HG02852 (cell line): Measurements from ENCODE around the gene NLRC3.
A peak's percentile ranks its signal among the peaks of the same experiment; 100 is the strongest.
"Not testable (repeated sequence)": the region's sequence is repeated elsewhere in the genome, so short reads cannot be mapped to it uniquely, and the experiment has no call there.

Source experiments
- ATAC-seq: cut with Tn5 transposase; IDR thresholded peaks from one replicate; pipeline ENCODE4 v1.9.1; 2021; ENCODE audit warnings: mild to moderate bottlenecking, moderate library complexity; ENCODE audit not compliant: unreplicated experiment

NLRC3 gene

GRCh38 chr16:3577302-3577752 lies at the start of gene NLRC3:
NLRC3 (minus strand) TSS chr16:3577403; CDS start chr16:3565036, 12,367 bp downstream.
- ATAC-seq, result no peak

GRCh38 chr16:3625911-3626732 lies 48.9 kb upstream of the NLRC3 start:
- ATAC-seq, result peak; percentile 51

DNA sequence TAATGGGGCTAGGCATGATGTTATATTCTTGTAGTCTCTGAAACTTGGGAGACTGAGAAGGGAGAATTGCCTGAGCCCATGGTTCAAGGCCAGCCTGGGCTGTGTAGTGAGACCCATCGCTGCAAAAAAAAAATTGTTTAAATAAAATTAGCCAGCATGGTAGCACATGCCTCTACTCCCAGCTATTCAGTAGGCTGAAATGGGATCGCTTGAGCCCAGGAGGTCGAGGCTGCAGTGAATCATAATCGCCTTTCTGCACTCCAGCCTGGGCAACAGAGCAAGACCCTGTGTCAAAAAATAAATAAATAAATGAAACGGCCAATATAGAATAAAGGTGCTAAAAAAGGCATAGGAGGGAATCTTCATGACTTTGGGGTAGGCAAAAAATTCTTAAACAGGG lies 48.1 kb upstream of the NLRC3 start:
- no peak for ATAC-seq

- ATAC-seq, result no peak
Observed at GRCh38 chr16:3623642-3624041, 46.4 kb upstream of the NLRC3 start.

DNA sequence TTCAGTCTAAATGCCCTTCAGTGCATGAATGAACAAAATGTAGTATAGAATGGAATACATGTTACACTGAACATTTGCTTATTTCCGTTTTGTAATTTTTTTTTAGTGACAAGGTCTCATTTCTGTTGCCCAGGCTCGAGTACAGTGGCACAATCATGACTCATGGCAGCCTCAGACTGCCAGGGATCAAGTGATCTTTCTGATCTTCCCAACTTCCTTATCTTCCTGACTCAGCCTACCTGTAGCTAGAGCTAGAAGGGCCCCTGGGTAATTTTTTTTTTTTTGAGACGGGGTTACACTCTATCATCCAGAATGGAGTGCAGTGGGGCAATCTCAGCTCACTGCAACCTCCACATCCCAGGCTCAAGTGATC lies 41.6 kb upstream of the NLRC3 start:
- ATAC-seq, result no peak

- ATAC-seq, result no peak
Observed at GRCh38 chr16:3612510-3613466, 35.6 kb upstream of the NLRC3 start.

- ATAC-seq, result peak; percentile 84
Observed at GRCh38 chr16:3611146-3611975, 34.2 kb upstream of the NLRC3 start, which contains the start of gene SLX4. SLX4 (minus strand) TSS chr16:3611606; CDS start chr16:3608964, 2,642 bp downstream.

- no peak for ATAC-seq
Observed at GRCh38 chr16:3610698-3611145, 33.5 kb upstream of the NLRC3 start.

- no peak for ATAC-seq
Observed at GRCh38 chr16:3609895-3610697, 32.9 kb upstream of the NLRC3 start.

DNA sequence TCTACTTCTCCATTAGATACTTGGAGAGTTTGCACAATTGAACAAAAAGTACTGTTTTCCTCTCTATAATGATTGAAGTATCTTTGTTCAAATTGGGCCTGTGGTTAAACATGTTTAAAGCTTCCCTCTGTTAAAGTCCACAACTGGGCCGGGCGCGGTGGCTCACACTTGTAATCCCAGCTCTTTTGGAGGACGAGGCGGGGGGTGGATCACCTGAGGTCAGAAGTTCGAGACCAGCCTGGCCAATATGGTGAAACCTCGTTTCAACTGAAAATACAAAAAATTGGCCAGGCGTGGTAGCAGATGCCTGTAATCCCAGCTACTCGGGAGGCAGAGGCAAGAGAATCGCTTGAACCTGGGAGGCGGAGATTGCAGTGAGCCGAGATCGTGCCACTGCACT lies 31.8 kb upstream of the NLRC3 start:
- ATAC-seq, result not testable (repeated sequence)

DNA sequence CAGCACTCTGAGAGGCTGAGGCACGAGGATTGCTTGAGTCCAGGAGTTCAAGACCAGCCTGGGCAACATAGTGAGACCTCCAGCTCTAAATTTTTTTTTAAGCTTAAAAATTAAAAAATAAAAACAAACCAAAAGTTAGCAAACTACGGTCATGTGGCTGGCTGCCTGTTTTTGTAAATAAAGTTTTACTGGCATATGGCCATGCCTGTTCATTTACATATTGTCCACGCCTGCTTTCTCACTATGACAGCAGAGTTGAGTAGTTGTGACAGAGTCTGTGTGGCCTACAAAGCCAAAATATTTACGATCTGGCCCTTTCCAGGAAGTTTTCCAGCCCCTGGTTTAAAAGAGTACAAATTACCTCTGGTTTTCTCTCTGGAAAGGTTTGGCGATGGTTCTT lies 30.9 kb upstream of the NLRC3 start:
- no peak for ATAC-seq

- ATAC-seq, result no peak
Observed at GRCh38 chr16:3607634-3608033, 30.4 kb upstream of the NLRC3 start.

- ATAC-seq, result no peak
Observed at GRCh38 chr16:3607161-3607560, 30.0 kb upstream of the NLRC3 start.

DNA sequence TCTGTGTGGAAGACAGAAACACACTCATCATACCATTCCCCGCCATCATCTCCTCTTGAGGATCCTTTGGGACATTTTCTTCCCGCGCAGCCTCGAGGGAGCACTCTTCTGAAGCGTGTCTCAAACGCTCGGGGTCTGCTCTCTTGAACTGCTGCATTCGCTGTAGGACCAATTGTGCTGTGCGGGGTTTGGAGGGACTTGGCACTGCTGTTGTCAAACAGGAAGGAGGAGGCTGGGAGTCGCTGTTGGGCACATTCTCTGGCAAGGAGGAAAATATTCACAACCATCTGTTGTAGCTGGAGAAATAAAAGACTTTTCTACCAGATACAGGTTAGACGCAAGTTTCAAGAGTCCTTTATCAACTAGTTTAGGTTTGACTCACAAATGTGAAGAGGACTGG lies 29.2 kb upstream of the NLRC3 start:
- no peak for ATAC-seq

GRCh38 chr16:3602320-3602653 lies 25.1 kb upstream of the NLRC3 start:
- ATAC-seq, result no peak

DNA sequence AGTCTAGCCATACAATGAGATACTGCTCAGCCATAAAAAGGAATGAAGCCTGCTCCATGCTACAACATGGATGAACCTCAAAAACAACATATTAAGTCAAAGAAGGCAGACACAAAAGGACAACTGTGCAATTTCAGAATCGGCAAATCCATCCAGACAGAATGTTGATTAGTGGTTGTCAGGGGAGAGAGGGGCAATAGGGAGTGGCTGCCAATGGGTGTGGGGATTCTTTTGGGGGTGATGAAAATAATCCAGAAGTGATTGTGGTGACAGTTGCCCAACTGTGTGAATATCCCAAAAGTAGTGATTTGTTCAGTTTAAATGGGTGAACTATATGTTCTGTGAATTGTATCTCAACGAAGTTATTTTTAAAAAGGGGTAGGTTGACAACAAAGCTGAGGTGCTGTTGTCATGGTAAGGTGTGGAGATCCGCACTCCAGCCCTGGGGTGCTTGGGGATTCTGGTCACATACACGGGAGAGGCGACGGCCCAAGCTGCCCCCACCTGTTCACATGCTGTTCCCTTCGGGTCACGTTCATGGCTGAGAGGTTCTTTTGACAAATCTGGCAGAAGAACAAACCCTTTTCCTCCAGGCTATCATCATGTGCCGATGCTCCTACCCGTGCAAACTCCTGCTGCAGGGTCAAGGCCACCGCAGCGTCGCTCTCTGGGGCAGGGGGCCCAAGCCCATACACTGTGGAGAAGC lies 24.6 kb upstream of the NLRC3 start:
- ATAC-seq, result no peak

DNA sequence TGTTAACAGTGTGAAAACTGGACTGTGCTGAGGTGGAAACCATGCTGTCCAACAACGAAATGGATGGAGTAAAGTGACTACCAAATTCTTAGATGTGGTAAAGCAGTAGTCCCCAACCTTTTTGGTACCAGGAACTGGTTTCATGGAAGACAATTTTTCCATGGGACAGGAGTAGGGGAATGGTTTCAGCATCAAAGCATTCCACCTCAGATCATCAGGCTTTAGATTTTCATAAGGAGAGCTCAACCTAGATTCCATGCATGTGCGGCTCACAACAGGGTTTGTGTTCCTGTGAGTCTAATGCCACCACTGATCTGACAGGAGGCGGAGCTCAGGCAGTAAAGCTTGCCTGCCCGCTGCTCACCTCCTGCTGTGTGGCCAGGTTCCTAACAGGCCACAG lies 22.7 kb upstream of the NLRC3 start:
- ATAC-seq, result no peak

- ATAC-seq, result no peak
Observed at GRCh38 chr16:3599121-3599520, 21.9 kb upstream of the NLRC3 start.

DNA sequence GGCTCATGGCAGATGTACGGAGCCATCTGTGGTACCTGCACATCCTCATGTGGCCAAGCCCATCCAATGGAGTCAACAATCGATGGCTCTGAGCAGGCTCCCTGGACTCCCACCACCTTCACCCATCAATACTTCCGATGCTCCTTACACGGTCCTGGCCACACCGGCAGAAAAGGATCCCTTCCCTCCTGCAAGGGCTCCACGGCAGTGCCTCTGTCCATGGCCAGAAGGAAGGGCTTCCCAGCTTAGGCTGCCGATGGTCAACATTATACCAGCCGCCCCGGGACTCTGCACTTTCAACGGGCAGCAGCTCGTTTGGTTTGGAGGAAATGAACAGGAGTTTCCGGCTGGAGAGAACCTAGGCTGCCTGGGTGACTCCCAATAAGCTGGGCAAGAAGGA lies 21.0 kb upstream of the NLRC3 start:
- no peak for ATAC-seq
